HG03342 (cell line): Measurements from ENCODE around the gene MLH3.
"Not testable (repeated sequence)": the region's sequence is repeated elsewhere in the genome, so short reads cannot be mapped to it uniquely, and the experiment has no call there.

Experiments
- ATAC-seq: cut with Tn5 transposase; IDR thresholded peaks from one replicate; pipeline ENCODE4 v1.9.1; 2021; ENCODE audit warnings: mild to moderate bottlenecking, moderate library complexity; ENCODE audit not compliant: unreplicated experiment

Gene MLH3

DNA sequence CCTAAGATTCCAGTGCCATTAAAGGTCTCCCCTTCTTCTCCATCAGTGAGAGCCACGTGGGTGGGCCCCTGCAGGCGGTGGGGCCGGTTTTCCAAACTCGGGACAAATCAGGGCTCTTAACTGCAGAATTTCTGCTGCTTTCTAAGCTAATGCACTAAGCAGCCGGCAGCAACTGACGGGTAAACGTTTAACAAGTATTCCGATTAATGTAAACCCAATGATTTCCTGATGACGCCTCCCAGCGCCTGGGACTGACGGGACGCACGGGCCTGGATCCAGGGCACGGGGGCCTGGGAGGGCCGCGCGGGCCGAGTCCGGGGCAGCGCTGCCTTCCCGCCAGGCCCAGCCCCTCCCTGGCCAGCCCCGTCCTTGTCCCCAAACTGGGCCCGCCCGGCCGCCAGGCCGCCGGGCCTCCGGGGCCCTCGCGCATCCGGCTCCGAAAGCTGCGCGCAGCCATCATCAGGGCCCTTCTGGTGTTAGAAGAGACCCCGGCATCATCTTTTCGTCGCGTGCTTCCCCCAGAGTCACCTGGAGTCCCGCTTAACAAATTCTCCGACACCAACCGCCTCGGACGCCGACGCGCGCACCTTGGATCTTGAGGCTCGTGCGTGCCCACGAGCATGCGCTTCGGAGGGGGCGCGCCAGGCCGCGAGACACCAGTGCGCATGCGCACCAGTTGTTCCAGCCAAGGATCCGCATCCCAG, at the start of gene MLH3:
Gene MLH3, minus strand, starts transcription at position 616 of the 704 bp plus-strand sequence. CDS start 1,812 bp downstream, outside the sequence.
- ATAC-seq = peak; percentile 61

DNA sequence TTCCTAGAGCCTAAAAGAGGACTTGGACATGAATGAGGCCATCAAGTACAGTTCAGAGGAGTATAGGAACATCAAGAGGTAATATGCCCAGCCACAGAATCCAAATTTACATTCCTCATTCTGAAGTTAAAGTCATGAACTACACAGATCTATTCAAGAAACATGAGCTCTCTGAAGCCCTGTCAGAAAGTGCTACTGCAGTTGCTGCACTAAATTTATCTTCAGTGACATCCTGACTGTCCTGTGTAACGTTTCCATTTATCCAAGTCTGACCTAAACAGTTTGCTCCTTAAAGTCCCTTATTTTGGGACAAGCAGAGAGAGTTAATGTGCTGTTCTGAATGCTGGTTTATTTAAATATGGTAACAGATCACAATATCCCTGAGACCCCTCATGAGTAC, 47.4 kb upstream of the MLH3 start:
- no peak for ATAC-seq

DNA sequence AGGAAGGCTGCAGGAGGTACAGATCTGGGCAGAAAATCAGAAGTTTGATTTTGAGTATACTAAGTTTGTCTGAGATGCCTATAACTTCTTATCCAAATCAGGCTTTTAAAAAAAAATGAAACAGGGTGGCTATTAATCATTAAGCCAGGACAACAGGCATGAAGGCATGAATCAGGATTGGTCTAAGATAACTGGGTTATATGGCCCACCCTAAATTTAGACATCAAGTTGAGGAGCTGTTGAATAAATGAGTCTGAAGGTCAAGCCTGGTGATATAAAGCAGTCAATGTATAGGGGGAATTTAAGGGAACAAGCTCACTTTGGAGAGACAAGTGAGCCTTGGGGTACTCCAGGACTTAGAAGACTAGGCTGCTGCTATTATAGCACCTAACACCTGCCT, 46.9 kb upstream of the MLH3 start:
- ATAC-seq = no peak

DNA sequence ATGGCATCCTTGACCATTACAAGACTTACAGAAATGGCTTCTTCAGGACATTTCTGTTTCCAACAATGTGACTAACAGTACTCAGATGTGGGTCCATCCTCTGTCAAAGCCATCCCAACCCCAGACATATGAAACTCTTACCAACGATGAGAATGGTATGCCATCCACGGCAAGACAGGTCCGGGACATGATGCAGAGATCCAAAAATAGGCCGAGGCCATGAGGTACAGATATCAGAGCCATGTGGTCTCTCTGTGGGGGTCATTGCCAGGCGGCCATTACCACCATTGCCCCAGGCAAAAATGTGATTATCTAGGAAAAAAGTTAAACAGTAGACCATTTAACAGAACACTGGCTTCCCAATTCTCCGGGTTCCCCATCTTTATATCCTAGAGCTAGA, 45.7 kb upstream of the MLH3 start:
- no peak for ATAC-seq

DNA sequence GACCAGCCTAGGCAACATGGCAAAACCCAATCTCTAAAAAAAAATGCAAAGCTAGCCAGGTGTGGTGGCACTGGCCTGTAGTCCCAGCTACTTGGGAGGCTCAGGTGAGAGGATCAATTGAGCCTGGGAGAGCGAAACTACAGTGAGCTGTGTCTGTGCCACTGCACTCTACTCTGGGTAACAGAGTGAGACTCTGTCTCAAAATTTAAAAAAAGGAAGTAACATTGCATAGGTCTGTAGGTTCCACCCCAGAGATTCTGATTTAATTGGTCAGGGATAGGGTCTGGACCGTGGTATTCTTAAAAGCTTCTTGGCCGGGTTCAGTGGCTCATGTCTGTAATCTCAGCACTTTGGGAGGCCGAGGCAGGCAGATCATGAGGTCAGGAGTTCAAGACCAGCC, 44.4 kb upstream of the MLH3 start:
- no peak for ATAC-seq

DNA sequence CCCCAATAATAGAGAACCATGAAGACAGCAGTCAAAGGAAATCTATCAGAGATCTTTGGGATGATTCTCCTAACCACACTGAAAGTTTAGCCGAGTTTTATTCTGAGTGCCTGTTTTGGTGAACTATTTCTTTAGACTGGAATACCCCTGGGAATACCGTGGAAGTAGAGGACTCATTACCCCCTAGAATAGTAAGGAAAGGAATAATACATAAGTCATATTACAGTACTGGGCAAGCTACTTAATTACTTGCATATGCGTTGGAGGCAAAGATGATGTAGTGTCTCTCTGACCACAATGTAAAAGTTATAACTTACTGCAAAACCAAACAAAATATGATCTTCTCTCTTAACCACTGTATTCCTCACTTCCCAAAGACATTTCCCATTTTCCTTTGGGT, 43.6 kb upstream of the MLH3 start:
- no peak for ATAC-seq

DNA sequence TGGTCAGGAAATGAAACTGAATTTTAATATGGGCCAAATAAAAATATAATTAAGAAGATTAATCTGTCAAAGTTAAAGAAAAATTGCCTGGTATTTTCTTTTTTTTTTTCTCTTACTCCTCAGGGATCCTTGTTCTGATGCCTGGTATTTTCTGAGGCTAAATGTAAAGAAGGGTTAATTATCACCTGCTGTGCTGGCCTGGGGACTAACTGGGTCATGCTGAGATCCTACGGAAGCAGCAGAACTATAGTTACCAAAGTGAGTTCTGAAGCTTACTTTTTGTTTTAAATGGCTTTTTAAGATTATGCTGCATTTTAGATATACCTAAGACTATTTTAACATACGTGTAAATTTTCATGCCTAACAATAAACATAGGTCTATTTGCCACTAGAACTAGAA, 41.4 kb upstream of the MLH3 start:
- no peak for ATAC-seq

DNA sequence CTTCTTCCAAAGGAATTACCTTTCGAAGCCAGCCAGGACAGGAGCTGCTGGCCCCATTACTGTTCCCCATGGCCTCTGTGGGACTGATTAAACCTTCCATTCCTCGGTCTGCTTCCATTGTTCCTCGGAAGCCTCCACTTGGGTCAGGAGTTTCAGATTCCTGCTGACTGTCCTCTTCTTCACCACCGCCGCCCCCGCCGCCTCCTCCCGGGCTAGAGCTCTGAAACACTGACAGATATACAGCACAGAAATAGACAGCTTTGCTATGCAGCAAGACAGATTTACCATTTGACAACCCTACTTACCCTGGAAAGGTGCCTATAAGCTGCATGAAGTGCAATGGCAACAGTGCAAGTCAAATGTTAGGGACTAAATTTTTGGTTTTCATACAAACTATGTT, 40.0 kb upstream of the MLH3 start:
- no peak for ATAC-seq

DNA sequence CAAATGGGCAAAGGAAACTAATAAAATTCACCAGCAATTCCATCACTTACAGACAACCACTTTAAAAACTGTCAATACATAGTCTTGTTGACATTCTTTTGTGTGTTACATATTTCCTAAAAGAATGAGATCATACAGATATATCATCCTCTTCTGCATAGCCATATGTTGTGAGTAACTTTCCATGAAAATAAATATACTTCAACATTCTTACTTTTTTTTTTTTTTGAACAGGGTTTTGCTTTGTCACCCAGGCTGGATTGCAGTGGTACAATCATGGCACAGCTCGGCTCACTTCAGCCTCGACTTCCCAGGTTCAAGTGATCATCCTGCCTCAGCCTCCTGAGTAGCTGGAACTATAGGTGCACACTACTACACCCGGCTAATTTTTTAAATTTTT, 39.1 kb upstream of the MLH3 start:
- ATAC-seq = no peak

DNA sequence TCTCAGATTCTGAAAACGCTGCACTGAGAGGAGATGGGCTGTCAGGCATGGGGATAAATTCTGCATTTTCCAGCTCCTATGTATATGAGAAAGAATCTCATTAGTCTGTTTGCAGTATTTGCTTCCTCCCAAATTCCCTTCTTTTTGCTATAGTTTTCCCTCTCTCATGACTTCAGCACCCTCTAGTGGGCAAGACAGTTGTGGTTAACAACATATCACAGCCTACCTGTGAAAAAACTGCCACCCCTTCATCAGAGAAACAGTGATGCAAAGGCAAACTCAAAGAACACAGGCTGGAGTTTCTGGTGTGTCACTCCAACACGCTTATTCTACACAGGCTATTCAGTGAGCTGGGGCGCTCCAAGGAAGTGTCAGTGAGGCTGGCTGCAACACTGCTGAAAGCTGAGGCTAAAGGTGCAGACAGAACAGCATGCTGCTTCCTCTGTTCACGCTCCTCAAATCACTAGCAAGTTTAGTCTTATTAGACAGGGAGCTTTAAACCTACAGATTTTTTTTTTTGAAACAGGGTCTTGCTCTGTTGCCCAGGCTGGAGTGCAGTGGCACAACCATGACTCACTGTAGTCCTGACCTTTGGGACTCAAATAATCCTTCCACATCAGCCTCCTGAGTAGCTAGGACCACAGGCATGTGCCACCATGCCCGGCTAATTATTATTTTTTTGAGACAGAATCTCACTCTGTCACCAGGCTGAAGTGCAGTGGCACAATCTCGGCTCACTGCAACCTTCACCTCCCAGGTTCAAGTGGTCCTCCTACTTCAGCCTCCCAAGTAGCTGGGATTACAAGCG, 37.5 kb upstream of the MLH3 start:
- no peak for ATAC-seq

DNA sequence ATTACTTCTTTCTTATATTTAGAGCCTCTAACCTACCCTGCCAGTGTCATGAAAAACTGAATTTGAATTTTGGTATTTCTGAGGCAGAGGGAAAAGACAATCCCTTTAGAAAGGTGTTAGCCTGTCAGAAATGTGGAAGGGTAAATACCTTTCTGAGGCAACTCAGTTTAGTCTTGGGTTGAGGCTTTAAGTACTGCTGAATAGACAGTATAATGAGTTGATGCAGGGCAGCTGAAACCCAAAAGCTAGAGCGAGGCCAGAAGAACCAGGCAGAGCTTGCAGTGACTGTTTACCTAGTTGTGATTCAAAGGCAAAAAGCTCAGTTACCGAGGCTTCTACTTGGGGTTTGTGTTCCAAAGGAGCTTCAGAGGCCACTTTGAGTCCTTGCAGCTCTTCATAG, 36.9 kb upstream of the MLH3 start:
- no peak for ATAC-seq

DNA sequence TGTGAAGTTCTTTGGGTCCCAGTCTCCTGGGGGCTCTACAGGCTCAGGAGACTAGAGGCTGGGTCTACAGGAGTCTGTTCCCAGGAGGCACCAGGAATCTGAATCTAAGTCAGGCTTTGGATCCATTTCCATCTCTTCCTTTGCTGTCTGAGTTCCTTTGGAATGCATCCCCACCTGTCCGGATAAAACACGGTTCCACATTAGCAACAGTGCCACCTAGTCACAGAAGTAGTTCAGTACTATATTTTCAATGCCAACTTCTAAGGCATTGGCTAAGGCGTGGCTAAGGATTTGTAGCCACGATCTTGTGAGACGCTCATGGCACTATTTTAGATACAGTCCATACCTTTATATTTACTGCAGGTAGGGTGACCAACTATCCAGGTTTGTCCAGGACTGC, 33.2 kb upstream of the MLH3 start:
- ATAC-seq = no peak

DNA sequence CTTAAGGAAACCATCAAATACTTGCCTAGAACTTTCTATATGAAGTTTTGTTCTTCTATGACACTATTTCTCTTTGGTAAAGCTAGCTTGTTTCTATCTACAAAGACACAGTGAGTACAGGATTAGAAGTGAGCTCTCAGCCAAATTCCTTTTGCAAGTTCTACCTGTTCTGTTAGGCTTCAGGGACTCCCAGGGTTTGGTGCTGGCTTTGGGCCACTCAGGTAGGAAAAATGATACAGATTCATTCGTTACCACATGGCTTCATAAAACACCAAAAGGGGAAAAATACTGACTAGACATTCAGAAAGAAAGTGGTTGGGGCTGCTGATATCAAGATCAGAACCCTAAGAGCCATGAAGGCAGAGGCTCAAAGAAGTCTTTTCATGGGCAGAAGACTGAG, 32.0 kb upstream of the MLH3 start:
- no peak for ATAC-seq

DNA sequence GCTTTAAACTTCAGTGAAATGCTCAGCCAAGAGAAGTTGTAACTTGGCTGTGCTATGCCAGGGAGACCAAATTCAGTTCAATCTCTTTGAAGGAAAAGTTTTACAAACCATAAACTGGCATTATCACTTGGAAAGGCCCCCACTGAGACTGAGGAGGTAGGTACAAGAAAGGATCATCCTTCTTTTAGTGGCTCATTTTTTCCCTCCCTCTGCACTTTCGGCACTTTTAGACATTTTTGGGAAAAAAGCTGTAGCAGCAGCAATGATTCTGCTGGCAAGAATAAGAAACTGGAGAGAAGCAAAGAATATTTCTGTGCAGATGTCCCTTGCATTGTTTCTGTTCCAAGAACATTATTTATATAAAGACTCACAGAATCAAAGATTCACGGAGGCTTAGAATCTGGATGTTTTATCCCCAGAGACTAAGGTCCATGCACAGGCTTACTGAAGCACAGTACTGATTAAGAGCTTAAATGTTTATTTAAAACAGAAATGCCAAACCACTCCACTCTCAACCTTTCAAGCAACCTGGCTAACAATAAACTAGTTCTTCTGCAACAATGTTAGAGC, 30.5 kb upstream of the MLH3 start:
- ATAC-seq = no peak

DNA sequence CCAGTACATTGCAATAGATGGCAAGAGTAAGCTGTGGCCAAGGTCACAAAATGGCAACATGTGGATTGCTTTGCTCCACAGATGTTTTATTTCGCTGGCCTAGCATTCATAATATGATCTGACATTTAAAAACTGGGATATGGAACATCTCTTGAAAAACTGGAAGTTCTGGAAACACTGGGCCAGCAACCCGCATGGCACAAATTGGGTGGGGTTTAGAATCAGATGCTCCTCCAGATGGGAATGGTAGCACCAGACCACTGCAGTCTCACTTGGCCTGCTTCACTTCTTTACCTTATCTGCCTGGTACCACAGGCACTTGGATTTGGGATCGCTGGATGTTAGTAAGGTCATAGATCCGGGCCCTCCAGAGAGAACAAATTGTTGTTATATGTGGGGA, 28.3 kb upstream of the MLH3 start:
- ATAC-seq = no peak

DNA sequence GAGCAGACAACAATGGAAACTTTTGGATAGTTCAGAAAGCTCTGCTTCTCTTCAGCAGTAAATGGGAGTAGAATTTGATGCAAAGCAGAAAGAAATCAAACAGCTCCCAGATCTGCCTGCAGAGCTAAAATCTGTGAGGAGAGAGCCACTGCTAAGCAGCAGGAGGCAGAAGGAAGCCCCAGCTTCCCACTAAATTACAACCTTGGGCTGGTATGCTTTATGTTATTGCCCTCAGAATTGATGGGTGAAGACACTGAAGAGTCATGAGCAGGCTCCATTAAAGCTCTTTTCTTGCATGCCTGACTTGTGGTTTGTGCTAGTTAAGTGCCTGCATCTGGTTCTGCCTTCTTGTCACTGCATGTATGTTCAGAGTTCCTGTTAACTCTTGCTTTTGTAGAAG, 26.5 kb upstream of the MLH3 start:
- ATAC-seq = no peak

DNA sequence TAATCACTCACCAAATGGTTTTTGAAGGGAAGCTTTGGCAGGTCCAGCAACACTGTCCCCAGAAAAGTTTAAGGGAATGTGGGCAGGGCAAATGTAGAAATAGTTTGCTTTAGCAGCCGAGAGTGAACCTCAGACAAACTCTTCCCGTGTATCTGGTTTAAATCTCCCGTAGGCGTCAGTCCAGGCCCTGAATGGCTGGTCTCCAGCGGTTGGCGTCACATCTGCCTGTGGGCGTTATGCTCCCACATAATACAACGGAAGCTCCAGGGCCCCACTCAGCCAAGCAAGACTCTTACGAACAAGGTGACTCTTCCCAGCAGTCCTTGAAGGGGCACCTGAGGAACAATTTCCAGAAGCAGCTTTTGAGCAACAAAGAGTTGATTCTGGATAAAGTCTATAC, 19.1 kb upstream of the MLH3 start:
- ATAC-seq = no peak

DNA sequence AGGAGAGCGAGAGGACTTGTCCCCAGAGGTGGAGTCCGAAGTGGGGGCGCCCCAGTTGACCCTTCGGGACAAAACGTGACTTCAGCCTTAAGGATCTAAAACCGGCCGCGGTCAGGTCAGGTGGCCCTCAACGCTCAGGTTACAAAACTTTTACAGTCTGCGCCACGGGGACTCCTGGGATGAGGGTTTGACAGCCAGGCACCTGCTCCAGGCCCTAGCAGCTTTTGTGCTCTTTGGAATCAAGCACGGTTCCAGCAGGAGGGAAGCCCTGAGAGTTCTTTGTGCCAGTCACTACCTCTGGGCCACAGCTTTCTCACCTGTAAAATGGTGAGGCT, 18.5 kb upstream of the MLH3 start:
- ATAC-seq = no peak

DNA sequence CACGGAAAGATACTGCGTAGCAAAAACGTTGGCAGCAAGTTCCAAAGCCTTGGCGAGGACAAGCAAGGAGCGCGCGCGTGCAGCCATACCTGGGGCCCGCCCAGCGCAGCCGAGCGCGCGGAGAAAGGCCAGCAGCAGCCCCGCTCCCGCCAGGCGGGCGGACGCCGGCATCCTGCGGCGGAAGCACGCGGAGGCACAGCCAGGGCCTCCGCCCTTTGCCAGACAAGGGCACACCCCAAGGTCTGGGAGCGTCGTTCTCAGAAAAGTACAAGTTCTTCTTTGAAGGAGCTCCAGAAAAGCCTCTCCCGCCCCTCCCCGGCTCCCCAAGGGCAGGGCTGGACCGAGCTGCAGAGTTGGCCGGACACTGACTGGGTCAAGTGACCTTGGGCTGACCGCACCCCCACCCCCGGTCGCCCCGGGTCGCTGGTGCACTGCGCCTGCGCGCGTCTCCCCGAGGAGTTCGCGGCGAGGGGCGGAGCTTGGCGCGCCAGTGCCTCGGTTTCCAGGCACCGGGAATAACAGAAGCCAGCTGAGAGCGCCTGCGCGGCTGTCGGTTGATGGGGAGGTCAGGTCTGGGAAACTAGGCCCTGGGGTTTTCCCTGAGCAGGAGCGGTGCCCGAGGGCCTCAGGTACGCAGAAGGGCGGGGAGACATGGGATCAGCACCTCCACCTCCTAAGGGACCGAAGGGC, 18.0 kb upstream of the MLH3 start, which contains the start of gene ZC2HC1C:
Gene ZC2HC1C, plus strand, starts transcription at position 521 of the 690 bp plus-strand sequence. CDS start 933 bp downstream, outside the sequence.
- peak; percentile 61 for ATAC-seq

DNA sequence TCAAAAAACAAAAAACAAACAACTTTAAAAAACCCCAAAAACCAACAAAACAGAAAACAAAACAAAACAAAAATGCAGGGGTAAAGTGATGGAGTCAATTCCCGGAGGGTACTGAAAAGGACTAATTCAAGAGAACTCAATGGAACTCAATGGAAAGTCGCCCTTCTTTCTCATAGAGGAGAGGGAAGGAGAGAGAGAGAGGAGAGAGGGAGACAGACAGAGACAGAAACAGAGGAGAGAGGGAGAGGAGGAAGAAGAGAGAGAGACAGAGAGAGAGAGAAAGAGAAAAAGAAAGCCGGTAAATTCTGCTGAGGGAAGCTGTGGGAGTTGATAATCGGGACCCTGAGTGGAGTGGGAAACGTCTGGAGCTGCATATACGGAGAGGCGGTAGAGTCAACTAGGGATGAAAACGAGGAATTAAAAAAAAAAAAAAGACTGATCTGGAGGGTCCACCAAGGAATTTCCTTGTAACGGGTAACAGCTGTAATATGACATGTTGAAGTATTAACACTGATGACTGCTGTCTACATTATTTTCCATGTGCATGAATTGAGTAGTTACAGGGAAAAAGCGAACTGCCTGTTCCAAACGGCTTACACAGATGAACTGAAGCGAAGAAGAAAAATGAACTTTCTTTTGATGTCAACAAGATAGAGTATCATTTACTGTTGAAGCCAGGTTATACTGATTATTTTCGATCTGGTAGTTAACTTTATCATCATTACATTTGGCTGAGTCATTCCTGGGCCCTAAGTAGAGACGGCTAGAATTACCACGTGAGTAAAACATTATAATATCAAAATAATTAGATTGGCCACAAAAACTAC, 17.2 kb upstream of the MLH3 start:
- ATAC-seq = peak; percentile 1

DNA sequence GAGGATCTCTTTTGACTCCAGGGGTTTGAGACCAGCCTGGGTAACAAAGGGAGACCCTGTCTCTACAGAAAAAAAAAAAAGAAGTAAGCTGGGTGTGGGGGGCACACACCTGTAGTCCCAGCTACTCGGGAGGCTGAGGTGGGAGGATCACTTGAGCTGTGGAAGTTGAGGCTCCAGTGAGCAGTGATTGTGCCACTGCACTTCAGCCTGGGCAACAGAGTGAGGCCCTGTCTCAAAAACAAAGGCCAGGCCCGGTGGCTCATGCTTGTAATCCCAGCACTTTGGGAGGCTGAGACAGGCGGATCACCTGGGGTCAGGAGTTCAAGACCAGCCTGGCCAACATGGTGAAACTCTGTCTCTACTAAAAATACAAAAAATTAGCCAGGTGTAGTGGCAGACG, 16.5 kb upstream of the MLH3 start:
- not testable (repeated sequence) for ATAC-seq
